RWPE2 (cell line): ENCODE measurements around the gene KIF20A.

Experiments
- ATAC-seq: fragments of 200-7000 bp; cut with Tn5 transposase; 3 replicates; pipeline ENCODE4 v1.9.1; 2021; ENCODE audit warnings: low read depth
- DNase-seq: peaks from one replicate; pipeline ENCODE4 v3.0.0-alpha.2; 2020; ENCODE audit warnings: low spot score
- H3K27ac ChIP-seq: fragments of 450-650 bp; 2 replicates; pipeline ENCODE4 v1.5.1; 2017; ENCODE audit warnings: mild to moderate bottlenecking; ENCODE audit not compliant: poor library complexity, severe bottlenecking
- H3K27me3 ChIP-seq: fragments of 250-450 bp; sonication (Bioruptor Pico); 2 replicates; pipeline ENCODE4 v1.5.1; 2021; ENCODE audit warnings: mild to moderate bottlenecking, moderate library complexity; ENCODE audit not compliant: insufficient read depth, poor library complexity, severe bottlenecking
- H3K36me3 ChIP-seq: fragments of 250-450 bp; sonication (Bioruptor Pico); 2 replicates; pipeline ENCODE4 v1.5.1; 2020; ENCODE audit warnings: low read depth, mild to moderate bottlenecking, moderate library complexity
- H3K4me1 ChIP-seq: fragments of 250-450 bp; sonication (Bioruptor Pico); 2 replicates; pipeline ENCODE4 v1.5.1; 2021; ENCODE audit warnings: mild to moderate bottlenecking, moderate library complexity; ENCODE audit not compliant: insufficient read depth, poor library complexity, severe bottlenecking
- H3K4me3 ChIP-seq: fragments of 250-450 bp; sonication (Bioruptor Pico); 2 replicates; pipeline ENCODE4 v1.5.1; 2021; ENCODE audit warnings: mild to moderate bottlenecking, moderate library complexity; ENCODE audit not compliant: severe bottlenecking
- H3K9me3 ChIP-seq: fragments of 250-450 bp; sonication (Bioruptor Pico); 2 replicates; pipeline ENCODE4 v1.5.1; 2021; ENCODE audit warnings: mild to moderate bottlenecking, moderate library complexity; ENCODE audit not compliant: severe bottlenecking
- CTCF ChIP-seq: fragments of 450-650 bp; IDR thresholded peaks from one replicate; pipeline ENCODE4 v1.5.1; 2017; ENCODE audit warnings: mild to moderate bottlenecking, moderate library complexity; ENCODE audit not compliant: poor library complexity, severe bottlenecking

KIF20A gene

GRCh38 chr5:138210985-138211384 lies 32.1 kb downstream of the KIF20A start:
- Histone ChIP-seq H3K27me3 (no peaks in the 10 kb centered on the region), H3K4me1 (peaks cover 12% of the 10 kb centered on the region), H3K27ac (no peak overlapping the region), H3K9me3 (no peaks in the 10 kb centered on the region), H3K36me3 (peaks cover 61% of the 10 kb centered on the region), H3K4me3 (no peak overlapping the region)
- DNase-seq: no peak
- no peak for ATAC-seq
- no peak for TF ChIP-seq CTCF

- Histone ChIP-seq H3K9me3 (no peaks in the 10 kb centered on the region), H3K27ac (no peak overlapping the region), H3K4me1 (peaks cover 12% of the 10 kb centered on the region), H3K36me3 (peaks cover 44% of the 10 kb centered on the region), H3K27me3 (no peaks in the 10 kb centered on the region), H3K4me3 (peak overlapping the region; percentile 86)
- ATAC-seq: peak; percentile 13
- DNase-seq: no peak
- no peak for TF ChIP-seq CTCF
Observed at GRCh38 chr5:138212828-138213160, 33.9 kb downstream of the KIF20A start.

GRCh38 chr5:138213161-138214029 lies 34.5 kb downstream of the KIF20A start, which contains the start of gene CDC23:
Gene CDC23, minus strand, starts transcription at chr5:138213323. Its CDS starts 11 bp downstream, at chr5:138213312.
- Histone ChIP-seq H3K36me3 (peaks cover 40% of the 10 kb centered on the region), H3K9me3 (no peaks in the 10 kb centered on the region), H3K4me3 (peak within 1 kb of the TSS; percentile 86), H3K27me3 (no peaks in the 10 kb centered on the region), H3K27ac (no peak within 1 kb of the TSS), H3K4me1 (peaks cover 12% of the 10 kb centered on the region)
- no peak for TF ChIP-seq CTCF
- DNase-seq (peak; percentile 95), ATAC-seq (peak; percentile 95)

- H3K4me3 ChIP-seq: no peak overlapping the region
- no peak for TF ChIP-seq CTCF
- H3K4me1 ChIP-seq: peaks cover 10% of the 10 kb centered on the region
- DNase-seq (no peak), ATAC-seq (no peak)
- no peak overlapping the region for H3K27ac ChIP-seq
- no peaks in the 10 kb centered on the region for H3K27me3 ChIP-seq
- no peaks in the 10 kb centered on the region for H3K9me3 ChIP-seq
- peaks cover 10% of the 10 kb centered on the region for H3K36me3 ChIP-seq
Observed at GRCh38 chr5:138216799-138217198, 37.9 kb downstream of the KIF20A start.

GRCh38 chr5:138223532-138223931 lies 44.6 kb downstream of the KIF20A start:
- Histone ChIP-seq H3K27ac (no peak overlapping the region), H3K27me3 (no peaks in the 10 kb centered on the region), H3K4me3 (no peak overlapping the region), H3K36me3 (no peaks in the 10 kb centered on the region), H3K4me1 (no peaks in the 10 kb centered on the region), H3K9me3 (no peaks in the 10 kb centered on the region)
- TF ChIP-seq CTCF: no peak
- no peak for ATAC-seq
- no peak for DNase-seq
